ENCODE measurements around the gene NPHP3. TPM values are rescaled to one million over a fixed set of nuclear protein-coding genes. Genes with fewer than 3 reads are reported as not detected.
A peak's percentile ranks its signal among the peaks of the same experiment; 100 is the strongest.

NPHP3 gene
- polyA plus RNA-seq, 1 of the 3 experiments (the other 2 are of a cell fraction), result 19.0 TPM

DNA sequence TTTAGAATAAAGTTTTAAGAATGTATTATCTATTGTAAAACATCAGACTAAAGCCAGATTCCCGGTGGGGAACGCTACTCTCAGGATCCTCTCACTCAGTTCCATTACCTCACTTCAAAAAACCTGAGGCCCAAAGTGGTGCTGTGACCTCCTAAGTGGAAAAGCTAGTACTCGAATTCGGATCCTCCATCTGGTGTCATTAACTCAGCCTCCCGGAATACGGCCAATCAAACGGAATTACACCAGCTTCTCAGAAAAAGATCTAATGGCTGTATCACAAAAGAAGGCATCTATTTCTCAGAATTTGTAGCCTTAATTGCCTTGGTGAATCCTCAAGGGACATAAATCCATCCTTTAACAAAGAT is 63.2 kb downstream of the NPHP3 start:
- Histone ChIP-seq H3K9me2 (no peaks in the 10 kb centered on the region), H3K79me2 (ENCODE audit: insufficient read depth) (peaks cover 53% of the 10 kb centered on the region), H3K4me1 (ENCODE audit: control insufficient read depth in 1 of 2, insufficient read depth in 2 of 2, low read depth in 1 of 2, low read length in 1 of 2) (peaks cover 9 to 20% of the 10 kb centered on the region in 2 experiments; a peak in 3 of 4 replicates), H3K27ac (ENCODE audit: low read depth in 2 of 2, low read length in 1 of 2) (peak overlapping the region; percentile 85 to 95), H3K4me2 (peak overlapping the region; percentile 89), H2AFZ (ENCODE audit: low read depth) (peak overlapping the region; percentile 91), H3K27me3 (ENCODE audit: insufficient read depth) (no peaks in the 10 kb centered on the region), H3K4me3 (ENCODE audit: low read depth in 2 of 2, low read length in 1 of 2) (peak overlapping the region; percentile 81 to 95), H3K9ac (peak overlapping the region; percentile 89), H3K36me3 (replicated peaks in 1 of 2; ENCODE audit: control insufficient read depth in 1 of 2, insufficient read depth in 2 of 2, low read length in 1 of 2) (peaks cover 6 to 9% of the 10 kb centered on the region in 2 experiments), H3K9me3 (no peaks in the 10 kb centered on the region), H3F3A (replicated peaks; ENCODE audit: insufficient read depth) (peaks cover 21% of the 10 kb centered on the region), H4K20me1 (ENCODE audit: insufficient read depth) (no peaks in the 10 kb centered on the region)
- DNase-seq, result no peak
- CTCF ChIA-PET, result interaction anchor here (0.8 to 3.6 kb wide), 10 partner anchors 12 to 123 kb away, joined by 3 to 21 read pairs (median 4); no protein-coding TSS in a partner anchor
- WGBS (ENCODE audit: low lambda C conversion rate), result 11% methylated on average over 7 of the region's 7 CpGs
- POLR2A ChIA-PET, result interaction anchor here (1.4 kb wide), 1 partner anchor 63 kb away, joined by 5 read pairs; the partner anchor contains the start of gene NPHP3
- TF ChIP-seq GATA2 (CRISPR knock-in tag; IDR thresholded peaks at IDR 0.05) (no peak), FOXJ3 (CRISPR knock-in tag; IDR thresholded peaks at IDR 0.05) (no peak), CHD2 (IDR thresholded peaks at IDR 0.05; ENCODE audit: low read length, partially characterized antibody) (no peak), FOXM1 (IDR thresholded peaks at IDR 0.05; ENCODE audit: low read depth) (no peak), POLR2AphosphoS5 (IDR thresholded peaks at IDR 0.05; ENCODE audit: low read depth, low read length) (no peak), RCOR1 (IDR thresholded peaks at IDR 0.05; ENCODE audit: low read length) (no peak), TAF1 (IDR thresholded peaks at IDR 0.05; ENCODE audit: borderline replicate concordance, low read depth, low read length) (no peak), NFIC (IDR thresholded peaks at IDR 0.05; ENCODE audit: borderline replicate concordance) (no peak), RFX5 (IDR thresholded peaks at IDR 0.05; ENCODE audit: low read length) (no peak)
- TF ChIP-seq, protein P1, sequence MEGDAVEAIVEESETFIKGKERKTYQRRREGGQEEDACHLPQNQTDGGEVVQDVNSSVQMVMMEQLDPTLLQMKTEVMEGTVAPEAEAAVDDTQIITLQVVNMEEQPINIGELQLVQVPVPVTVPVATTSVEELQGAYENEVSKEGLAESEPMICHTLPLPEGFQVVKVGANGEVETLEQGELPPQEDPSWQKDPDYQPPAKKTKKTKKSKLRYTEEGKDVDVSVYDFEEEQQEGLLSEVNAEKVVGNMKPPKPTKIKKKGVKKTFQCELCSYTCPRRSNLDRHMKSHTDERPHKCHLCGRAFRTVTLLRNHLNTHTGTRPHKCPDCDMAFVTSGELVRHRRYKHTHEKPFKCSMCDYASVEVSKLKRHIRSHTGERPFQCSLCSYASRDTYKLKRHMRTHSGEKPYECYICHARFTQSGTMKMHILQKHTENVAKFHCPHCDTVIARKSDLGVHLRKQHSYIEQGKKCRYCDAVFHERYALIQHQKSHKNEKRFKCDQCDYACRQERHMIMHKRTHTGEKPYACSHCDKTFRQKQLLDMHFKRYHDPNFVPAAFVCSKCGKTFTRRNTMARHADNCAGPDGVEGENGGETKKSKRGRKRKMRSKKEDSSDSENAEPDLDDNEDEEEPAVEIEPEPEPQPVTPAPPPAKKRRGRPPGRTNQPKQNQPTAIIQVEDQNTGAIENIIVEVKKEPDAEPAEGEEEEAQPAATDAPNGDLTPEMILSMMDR (IDR thresholded peaks at IDR 0.05), result no peak
- TF ChIP-seq, protein P2, sequence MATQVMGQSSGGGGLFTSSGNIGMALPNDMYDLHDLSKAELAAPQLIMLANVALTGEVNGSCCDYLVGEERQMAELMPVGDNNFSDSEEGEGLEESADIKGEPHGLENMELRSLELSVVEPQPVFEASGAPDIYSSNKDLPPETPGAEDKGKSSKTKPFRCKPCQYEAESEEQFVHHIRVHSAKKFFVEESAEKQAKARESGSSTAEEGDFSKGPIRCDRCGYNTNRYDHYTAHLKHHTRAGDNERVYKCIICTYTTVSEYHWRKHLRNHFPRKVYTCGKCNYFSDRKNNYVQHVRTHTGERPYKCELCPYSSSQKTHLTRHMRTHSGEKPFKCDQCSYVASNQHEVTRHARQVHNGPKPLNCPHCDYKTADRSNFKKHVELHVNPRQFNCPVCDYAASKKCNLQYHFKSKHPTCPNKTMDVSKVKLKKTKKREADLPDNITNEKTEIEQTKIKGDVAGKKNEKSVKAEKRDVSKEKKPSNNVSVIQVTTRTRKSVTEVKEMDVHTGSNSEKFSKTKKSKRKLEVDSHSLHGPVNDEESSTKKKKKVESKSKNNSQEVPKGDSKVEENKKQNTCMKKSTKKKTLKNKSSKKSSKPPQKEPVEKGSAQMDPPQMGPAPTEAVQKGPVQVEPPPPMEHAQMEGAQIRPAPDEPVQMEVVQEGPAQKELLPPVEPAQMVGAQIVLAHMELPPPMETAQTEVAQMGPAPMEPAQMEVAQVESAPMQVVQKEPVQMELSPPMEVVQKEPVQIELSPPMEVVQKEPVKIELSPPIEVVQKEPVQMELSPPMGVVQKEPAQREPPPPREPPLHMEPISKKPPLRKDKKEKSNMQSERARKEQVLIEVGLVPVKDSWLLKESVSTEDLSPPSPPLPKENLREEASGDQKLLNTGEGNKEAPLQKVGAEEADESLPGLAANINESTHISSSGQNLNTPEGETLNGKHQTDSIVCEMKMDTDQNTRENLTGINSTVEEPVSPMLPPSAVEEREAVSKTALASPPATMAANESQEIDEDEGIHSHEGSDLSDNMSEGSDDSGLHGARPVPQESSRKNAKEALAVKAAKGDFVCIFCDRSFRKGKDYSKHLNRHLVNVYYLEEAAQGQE (IDR thresholded peaks at IDR 0.05; ENCODE audit: low read depth, low read length), result no peak
- TF ChIP-seq, protein P3, sequence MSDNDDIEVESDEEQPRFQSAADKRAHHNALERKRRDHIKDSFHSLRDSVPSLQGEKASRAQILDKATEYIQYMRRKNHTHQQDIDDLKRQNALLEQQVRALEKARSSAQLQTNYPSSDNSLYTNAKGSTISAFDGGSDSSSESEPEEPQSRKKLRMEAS (IDR thresholded peaks at IDR 0.05; ENCODE audit: low read depth), result no peak
